Astrocyte (in vitro differentiated cells and primary cell): ENCODE data around the gene DLX1. TPM values are rescaled to one million over a fixed set of nuclear protein-coding genes. Genes with fewer than 3 reads are reported as not detected.
A peak's percentile ranks its signal among the peaks of the same experiment; 100 is the strongest.

ENCODE experiments used
- DNase-seq: peaks from one replicate; pipeline ENCODE4 v3.0.0-alpha.2; 2010; ENCODE audit warnings: low read depth
- FAIRE-seq: peaks from 2 replicates; lab custom pipeline; 2011; peaks lifted over from hg19 to GRCh38; lab: Jason Lieb, UNC
- H2AFZ ChIP-seq: 2 replicates; pipeline ENCODE4 v1.6.0; 2012; ENCODE audit warnings: low read depth, low read length, inconsistent platforms
- H3K27ac ChIP-seq: 2 replicates; pipeline ENCODE4 v1.5.1; 2011; ENCODE audit warnings: low read depth, low read length, inconsistent platforms
- H3K27me3 ChIP-seq: 2 replicates; pipeline ENCODE4 v1.6.0; 2011; ENCODE audit warnings: low read length, inconsistent platforms; ENCODE audit not compliant: insufficient read depth
- H3K36me3 ChIP-seq: 2 replicates; pipeline ENCODE4 v1.5.1; 2011; ENCODE audit warnings: low read length, inconsistent platforms; ENCODE audit not compliant: insufficient read depth
- H3K4me1 ChIP-seq: 2 replicates; pipeline ENCODE4 v1.5.1; 2011; ENCODE audit warnings: low read length, inconsistent platforms; ENCODE audit not compliant: insufficient read depth
- H3K4me2 ChIP-seq: 2 replicates; pipeline ENCODE4 v1.6.0; 2012; ENCODE audit warnings: low read length, inconsistent platforms
- H3K4me3 ChIP-seq: 2 replicates; pipeline ENCODE4 v1.5.1; 2011; ENCODE audit warnings: low read depth, mild to moderate bottlenecking, low read length, inconsistent platforms; ENCODE audit not compliant: insufficient read depth
- H3K79me2 ChIP-seq: 2 replicates; pipeline ENCODE4 v1.6.0; 2012; ENCODE audit warnings: mild to moderate bottlenecking, low read length, inconsistent platforms; ENCODE audit not compliant: insufficient read depth
- H3K9ac ChIP-seq: 2 replicates; pipeline ENCODE4 v1.6.0; 2012; ENCODE audit warnings: mild to moderate bottlenecking, low read length, inconsistent platforms
- H3K9me3 ChIP-seq: 2 replicates; pipeline ENCODE4 v1.5.1; 2012; ENCODE audit warnings: low read depth, mild to moderate bottlenecking, low read length, inconsistent platforms; ENCODE audit not compliant: insufficient read depth
- H4K20me1 ChIP-seq: 2 replicates; pipeline ENCODE4 v1.6.0; 2012; ENCODE audit warnings: low read length, inconsistent platforms; ENCODE audit not compliant: insufficient read depth
- H3K27ac Mint-ChIP-seq: one replicate; pipeline ENCODE4 v1.8.0; 2021; ENCODE audit warnings: mild to moderate bottlenecking, mixed read lengths; ENCODE audit not compliant: unreplicated experiment
- H3K27me3 Mint-ChIP-seq: one replicate; pipeline ENCODE4 v1.8.0; 2021; ENCODE audit warnings: low read depth, mixed read lengths; ENCODE audit not compliant: unreplicated experiment
- H3K36me3 Mint-ChIP-seq: one replicate; pipeline ENCODE4 v1.8.0; 2021; ENCODE audit warnings: low read depth, mixed read lengths; ENCODE audit not compliant: unreplicated experiment
- H3K4me1 Mint-ChIP-seq: one replicate; pipeline ENCODE4 v1.8.0; 2021; ENCODE audit warnings: low read depth, mixed read lengths; ENCODE audit not compliant: unreplicated experiment
- H3K4me3 Mint-ChIP-seq: one replicate; pipeline ENCODE4 v1.8.0; 2021; ENCODE audit warnings: mild to moderate bottlenecking, moderate library complexity, mixed read lengths; ENCODE audit not compliant: unreplicated experiment
- H3K9me3 Mint-ChIP-seq: one replicate; pipeline ENCODE4 v1.8.0; 2021; ENCODE audit warnings: mild to moderate bottlenecking, mixed read lengths; ENCODE audit not compliant: unreplicated experiment
- CTCF ChIP-seq: IDR thresholded peaks from 2 replicates; pipeline ENCODE4 v1.5.1; 2011; ENCODE audit warnings: low read depth, mild to moderate bottlenecking, inconsistent platforms, low read length, moderate library complexity; ENCODE audit not compliant: insufficient read depth
- EZH2 ChIP-seq: IDR thresholded peaks from 2 replicates; pipeline ENCODE4 v1.6.1; 2012; ENCODE audit warnings: mild to moderate bottlenecking, low read length, inconsistent platforms; ENCODE audit not compliant: insufficient read depth
- total RNA-seq: library from RNA; stranded (reverse); gene quantifications from 2 replicates; pipeline ENCODE4 v1.2.1, GENCODE V29; 2021

The DLX1 gene
- total RNA-seq, 1 donor from 2014 or later, result 0.27 TPM

- Mint-ChIP-seq H3K4me1 (peaks cover 7% of the 10 kb centered on the region), H3K27ac (peak within 1 kb of the TSS; percentile 66), H3K4me3 (peak within 1 kb of the TSS; percentile 87), H3K27me3 (peaks cover 36% of the 10 kb centered on the region), H3K9me3 (peaks cover 6% of the 10 kb centered on the region), H3K36me3 (no peaks in the 10 kb centered on the region)
- Histone ChIP-seq H3K9me3 (no peaks in the 10 kb centered on the region), H3K36me3 (no peaks in the 10 kb centered on the region), H3K27ac (no peak within 1 kb of the TSS), H3K4me3 (peak within 1 kb of the TSS; percentile 63), H3K27me3 (peaks cover 51% of the 10 kb centered on the region), H3K4me2 (peak within 1 kb of the TSS; percentile 95), H4K20me1 (no peaks in the 10 kb centered on the region), H3K4me1 (peaks cover 42% of the 10 kb centered on the region), H2AFZ (peak within 1 kb of the TSS; percentile 79), H3K79me2 (no peaks in the 10 kb centered on the region), H3K9ac (peak within 1 kb of the TSS; percentile 57)
- TF ChIP-seq CTCF, result no peak
- no peak for TF ChIP-seq EZH2
- peak; percentile 65 for DNase-seq
- no peak for FAIRE-seq
Observed at GRCh38 chr2:172102391-172103359, 17.4 kb downstream of the DLX1 start, which contains the start of gene DLX2. DLX2 (minus strand) TSS chr2:172102900; CDS start chr2:172102538, 362 bp downstream.

GRCh38 chr2:172103471-172104272 is 18.4 kb downstream of the DLX1 start:
- no peak overlapping the region for H2AFZ ChIP-seq
- FAIRE-seq (no peak), DNase-seq (peak; percentile 59)
- peaks cover 60% of the 10 kb centered on the region for H3K27me3 ChIP-seq
- no peak overlapping the region for H3K9ac ChIP-seq
- no peak overlapping the region for H3K27ac ChIP-seq
- peak overlapping the region; percentile 63 for H3K4me3 ChIP-seq
- peaks cover 6% of the 10 kb centered on the region for H3K9me3 Mint-ChIP-seq
- H3K4me1 ChIP-seq, result peaks cover 32% of the 10 kb centered on the region
- peaks cover 4% of the 10 kb centered on the region for H3K4me1 Mint-ChIP-seq
- H3K4me3 Mint-ChIP-seq, result peak overlapping the region; percentile 83
- H4K20me1 ChIP-seq, result no peaks in the 10 kb centered on the region
- H3K9me3 ChIP-seq, result no peaks in the 10 kb centered on the region
- H3K4me2 ChIP-seq, result peak overlapping the region; percentile 95
- H3K27me3 Mint-ChIP-seq, result peaks cover 46% of the 10 kb centered on the region
- no peak overlapping the region for H3K27ac Mint-ChIP-seq
- H3K36me3 Mint-ChIP-seq, result no peaks in the 10 kb centered on the region
- H3K79me2 ChIP-seq, result no peaks in the 10 kb centered on the region
- TF ChIP-seq CTCF, result peak; percentile 85
- TF ChIP-seq EZH2, result no peak
- no peaks in the 10 kb centered on the region for H3K36me3 ChIP-seq
